ENCODE data around the gene CUEDC1. TPM values are rescaled to one million over a fixed set of nuclear protein-coding genes. Genes with fewer than 3 reads are reported as not detected.

Gene CUEDC1
- total RNA-seq, 1 donor from 2014 or later, result 36.9 TPM

- no peak for DNase-seq (ENCODE audit: low spot score)
Observed at GRCh38 chr17:57915985-57916757, 39.0 kb downstream of the CUEDC1 start.

- DNase-seq (ENCODE audit: low spot score), result no peak
Observed at GRCh38 chr17:57915544-57915943, 39.7 kb downstream of the CUEDC1 start.

- no peak for DNase-seq (ENCODE audit: low spot score)
Observed at GRCh38 chr17:57914273-57915142, 40.7 kb downstream of the CUEDC1 start.

GRCh38 chr17:57913575-57914272 lies 41.5 kb downstream of the CUEDC1 start:
- no peak for DNase-seq (ENCODE audit: low spot score)

GRCh38 chr17:57911834-57912673 lies 43.2 kb downstream of the CUEDC1 start:
- peak; percentile 92 for DNase-seq (ENCODE audit: low spot score)

GRCh38 chr17:57910462-57911420 lies 44.5 kb downstream of the CUEDC1 start:
- no peak for DNase-seq (ENCODE audit: low spot score)

GRCh38 chr17:57909551-57909950 lies 45.7 kb downstream of the CUEDC1 start:
- DNase-seq (ENCODE audit: low spot score), result no peak

GRCh38 chr17:57908278-57908677 lies 46.9 kb downstream of the CUEDC1 start:
- DNase-seq (ENCODE audit: low spot score), result no peak

GRCh38 chr17:57906910-57907309 lies 48.3 kb downstream of the CUEDC1 start:
- no peak for DNase-seq (ENCODE audit: low spot score)

- no peak for DNase-seq (ENCODE audit: low spot score)
Observed at GRCh38 chr17:57905875-57906455, 49.2 kb downstream of the CUEDC1 start.

GRCh38 chr17:57903961-57904360 lies 51.3 kb downstream of the CUEDC1 start:
- no peak for DNase-seq (ENCODE audit: low spot score)

GRCh38 chr17:57902800-57903759 lies 52.1 kb downstream of the CUEDC1 start:
- peak; percentile 90 for DNase-seq (ENCODE audit: low spot score)

GRCh38 chr17:57902117-57902799 lies 53.0 kb downstream of the CUEDC1 start:
- no peak for DNase-seq (ENCODE audit: low spot score)

GRCh38 chr17:57900991-57901743 lies 54.0 kb downstream of the CUEDC1 start:
- DNase-seq (ENCODE audit: low spot score), result peak; percentile 47

GRCh38 chr17:57899822-57900221 lies 55.4 kb downstream of the CUEDC1 start:
- DNase-seq (ENCODE audit: low spot score), result peak; percentile 67

GRCh38 chr17:57899391-57899790 lies 55.8 kb downstream of the CUEDC1 start:
- no peak for DNase-seq (ENCODE audit: low spot score)

Measured in mucosa of gallbladder (tissue), 1 donor.